CD14-positive monocyte (primary cell): ENCODE measurements around the gene CCDC167. TPM values are rescaled to one million over a fixed set of nuclear protein-coding genes. Genes with fewer than 3 reads are reported as not detected.

Experiments used
- DNase-seq, 3 donors: peaks; one replicate each; pipeline ENCODE4 v3.0.0-alpha.2; 2011 to 2022
- H2AFZ ChIP-seq: 2 replicates; pipeline ENCODE4 v1.6.0; 2012; ENCODE audit warnings: mild to moderate bottlenecking, low read depth, low read length, inconsistent platforms; ENCODE audit not compliant: insufficient read depth, poor library complexity, severe bottlenecking
- H3K27ac ChIP-seq, 2 donors: 1 replicate in 1 of 2; 2 replicates in 1 of 2; pipeline ENCODE4 v1.5.1; 2012 to 2013; ENCODE audit warnings: low read length in 2 of 2, control low read depth in 1 of 2, inconsistent platforms in 1 of 2, low read depth in 1 of 2, mild to moderate bottlenecking in 1 of 2
- H3K27me3 ChIP-seq, 2 donors: one replicate each; pipeline versions ENCODE4 v1.6.0 to v1.6.1; 2011 to 2013; ENCODE audit warnings: low read length in 2 of 2; ENCODE audit not compliant: control insufficient read depth in 2 of 2, insufficient read depth in 2 of 2
- H3K36me3 ChIP-seq, 2 donors: replicated peaks in 1 of 2; 1 replicate in 1 of 2; 2 replicates in 1 of 2; pipeline versions ENCODE4 v1.5.1 to v1.6.1; 2012 to 2013; ENCODE audit warnings: low read length in 2 of 2, control low read depth in 1 of 2, inconsistent platforms in 1 of 2, mild to moderate bottlenecking in 1 of 2; ENCODE audit not compliant: insufficient read depth in 2 of 2, control insufficient read depth in 1 of 2
- H3K4me1 ChIP-seq, 2 donors: 1 replicate in 1 of 2; 2 replicates in 1 of 2; pipeline versions ENCODE4 v1.5.1 to v1.6.1; 2012 to 2013; ENCODE audit warnings: low read length in 2 of 2, control low read depth in 1 of 2, inconsistent platforms in 1 of 2, mild to moderate bottlenecking in 1 of 2, moderate library complexity in 1 of 2; ENCODE audit not compliant: insufficient read depth in 2 of 2, control insufficient read depth in 1 of 2
- H3K4me2 ChIP-seq: replicated peaks from 2 replicates; pipeline ENCODE3; 2012; ENCODE audit warnings: low read length, moderate library complexity, mild to moderate bottlenecking; ENCODE audit not compliant: poor library complexity, severe bottlenecking; ENCODE audit errors: extremely low read depth
- H3K4me3 ChIP-seq, 3 experiments: fragments of 200-600 bp in 1 of 3; sonication (generic) in 1 of 3; replicated peaks in 1 of 3; 1 replicate in 2 of 3; 2 replicates in 1 of 3; pipeline ENCODE4 v1.5.1; 2011 to 2013; ENCODE audit warnings: low read length in 3 of 3, mild to moderate bottlenecking in 3 of 3, control low read depth in 2 of 3, low read depth in 2 of 3, inconsistent platforms in 1 of 3, moderate library complexity in 1 of 3
- H3K79me2 ChIP-seq: 2 replicates; pipeline ENCODE4 v1.6.0; 2012; ENCODE audit warnings: mild to moderate bottlenecking, control low read depth, inconsistent platforms, low read length, moderate library complexity; ENCODE audit not compliant: insufficient read depth
- H3K9ac ChIP-seq: 2 replicates; pipeline ENCODE4 v1.6.0; 2017; ENCODE audit warnings: low read length, mild to moderate bottlenecking; ENCODE audit not compliant: insufficient read depth, poor library complexity, severe bottlenecking
- H3K9me3 ChIP-seq, 2 donors: replicated peaks in 1 of 2; 1 replicate in 1 of 2; 2 replicates in 1 of 2; pipeline versions ENCODE4 v1.5.1 to v1.6.1; 2012 to 2013; ENCODE audit warnings: low read length in 2 of 2, control low read depth in 1 of 2; ENCODE audit not compliant: control insufficient read depth in 1 of 2, insufficient read depth in 1 of 2
- H4K20me1 ChIP-seq: 2 replicates; pipeline ENCODE4 v1.6.0; 2012; ENCODE audit warnings: mild to moderate bottlenecking, low read length, control low read depth, moderate library complexity; ENCODE audit not compliant: insufficient read depth
- H3K27ac Mint-ChIP-seq, 7 donors: one replicate each; pipeline ENCODE4 v1.8.0; 2020; ENCODE audit warnings: mild to moderate bottlenecking in 7 of 7, mixed read lengths in 7 of 7, moderate library complexity in 6 of 7, inconsistent platforms in 2 of 7
- H3K27me3 Mint-ChIP-seq, 3 donors: one replicate each; pipeline ENCODE4 v1.8.0; 2021 to 2022; ENCODE audit warnings: low read depth in 3 of 3, mild to moderate bottlenecking in 3 of 3, mixed read lengths in 3 of 3, moderate library complexity in 3 of 3, inconsistent platforms in 1 of 3
- H3K36me3 Mint-ChIP-seq, 2 donors: one replicate each; pipeline ENCODE4 v1.8.0; 2020; ENCODE audit warnings: mixed read lengths in 2 of 2, inconsistent platforms in 1 of 2, mild to moderate bottlenecking in 1 of 2
- H3K4me1 Mint-ChIP-seq: one replicate; pipeline ENCODE4 v1.8.0; 2020; ENCODE audit warnings: mild to moderate bottlenecking, mixed read lengths
- H3K4me3 Mint-ChIP-seq, 2 donors: one replicate each; pipeline ENCODE4 v1.8.0; 2020; ENCODE audit warnings: mild to moderate bottlenecking in 2 of 2, mixed read lengths in 2 of 2, moderate library complexity in 1 of 2
- H3K9me3 Mint-ChIP-seq, 7 donors: one replicate each; pipeline ENCODE4 v1.8.0; 2020 to 2022; ENCODE audit warnings: mixed read lengths in 7 of 7, mild to moderate bottlenecking in 6 of 7, moderate library complexity in 6 of 7, inconsistent platforms in 2 of 7
- WGBS: methylation state at CpG from one replicate; pipeline ENCODE4 v1.1.5; 2013; ENCODE audit warnings: missing lambda C conversion rate; ENCODE audit not compliant: insufficient coverage; 5-methylcytosine and 5-hydroxymethylcytosine counted together
- intact Hi-C, 2 donors: fragments of 100-400 bp; cut with micrococcal nuclease; formaldehyde crosslinking; loops; one replicate each; pipeline versions ENCODE4 v1.15.0 to v1.15.1; 2023
- polyA plus RNA-seq, 3 donors: library from polyadenylated mRNA; depleted of rRNA in 1 of 3; unstranded in 2 of 3; stranded (reverse) in 1 of 3; fragments of 300-500 nt in 2 of 3; fragments of >200 nt in 1 of 3; fragmentation: Illumina TruSeq in 2 of 3; gene quantifications; 1 replicate in 2 of 3; 2 replicates in 1 of 3; pipeline ENCODE4 v1.2.3, GENCODE V29; 2012 to 2021
- TF ChIP-seq, protein P1 (sequence below): fragments of 200-600 bp; IDR thresholded peaks from one replicate; pipeline ENCODE4 v1.8.0; 2022; ENCODE audit warnings: antibody characterized with exemption, mild to moderate bottlenecking

CCDC167 gene
- polyA plus RNA-seq, 3 donors: 12.5 to 22.9 (median 20.7) TPM

DNA sequence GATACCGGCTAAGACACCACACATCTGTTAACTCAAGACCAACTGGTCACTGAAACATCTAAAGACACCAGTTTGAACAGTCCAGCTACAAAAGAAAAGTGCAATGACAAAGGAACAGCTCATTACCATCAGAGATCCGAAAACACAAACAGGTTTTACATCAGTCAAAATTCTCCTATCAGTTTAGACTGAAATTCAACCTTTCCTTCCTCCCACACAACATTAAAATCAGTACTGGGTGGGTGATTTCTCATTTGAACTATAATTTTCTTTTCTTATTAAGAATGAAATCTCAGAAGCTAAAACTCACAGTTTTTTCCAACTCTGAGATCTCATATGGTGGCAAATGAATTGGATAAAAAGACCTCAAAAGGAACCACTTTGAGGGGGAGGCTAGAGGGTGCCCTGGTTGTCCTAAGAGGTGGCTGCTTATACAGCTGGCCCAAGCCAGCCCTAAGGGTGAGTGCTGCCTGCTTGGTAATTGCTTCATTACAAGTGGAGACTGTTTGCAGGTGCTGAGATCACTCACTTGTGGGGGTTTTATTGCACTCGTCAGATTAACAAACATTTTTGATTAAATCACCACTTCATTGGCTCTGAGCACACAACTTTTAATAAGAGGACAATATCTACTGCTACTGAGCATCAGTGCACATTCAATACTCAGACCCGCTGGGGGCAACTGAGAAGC lies 4.3 kb downstream of the CCDC167 start:
- intact Hi-C loops: no loop called here
- Mint-ChIP-seq H3K36me3 (peaks cover 0 to 4% of the 10 kb centered on the region in 2 donors), H3K4me1 (peaks cover 19% of the 10 kb centered on the region), H3K27ac (no peak overlapping the region), H3K27me3 (peaks cover 0 to 3% (median 2%) of the 10 kb centered on the region in 3 donors), H3K4me3 (no peak overlapping the region), H3K9me3 (no peaks in the 10 kb centered on the region)
- Histone ChIP-seq H3K79me2 (no peaks in the 10 kb centered on the region), H4K20me1 (no peaks in the 10 kb centered on the region), H3K9ac (no peak overlapping the region), H3K4me1 (peaks cover 7 to 15% of the 10 kb centered on the region in 2 donors), H3K27me3 (no peaks in the 10 kb centered on the region), H3K27ac (no peak overlapping the region), H3K4me2 (no peak overlapping the region), H3K4me3 (no peak overlapping the region), H3K9me3 (no peaks in the 10 kb centered on the region), H2AFZ (no peak overlapping the region), H3K36me3 (no peaks in the 10 kb centered on the region)
- whole genome bisulfite sequencing: 100% methylated on average over 1 of the region's 4 CpGs
- TF ChIP-seq, protein P1, sequence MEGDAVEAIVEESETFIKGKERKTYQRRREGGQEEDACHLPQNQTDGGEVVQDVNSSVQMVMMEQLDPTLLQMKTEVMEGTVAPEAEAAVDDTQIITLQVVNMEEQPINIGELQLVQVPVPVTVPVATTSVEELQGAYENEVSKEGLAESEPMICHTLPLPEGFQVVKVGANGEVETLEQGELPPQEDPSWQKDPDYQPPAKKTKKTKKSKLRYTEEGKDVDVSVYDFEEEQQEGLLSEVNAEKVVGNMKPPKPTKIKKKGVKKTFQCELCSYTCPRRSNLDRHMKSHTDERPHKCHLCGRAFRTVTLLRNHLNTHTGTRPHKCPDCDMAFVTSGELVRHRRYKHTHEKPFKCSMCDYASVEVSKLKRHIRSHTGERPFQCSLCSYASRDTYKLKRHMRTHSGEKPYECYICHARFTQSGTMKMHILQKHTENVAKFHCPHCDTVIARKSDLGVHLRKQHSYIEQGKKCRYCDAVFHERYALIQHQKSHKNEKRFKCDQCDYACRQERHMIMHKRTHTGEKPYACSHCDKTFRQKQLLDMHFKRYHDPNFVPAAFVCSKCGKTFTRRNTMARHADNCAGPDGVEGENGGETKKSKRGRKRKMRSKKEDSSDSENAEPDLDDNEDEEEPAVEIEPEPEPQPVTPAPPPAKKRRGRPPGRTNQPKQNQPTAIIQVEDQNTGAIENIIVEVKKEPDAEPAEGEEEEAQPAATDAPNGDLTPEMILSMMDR: no peak
- no peak for DNase-seq

DNA sequence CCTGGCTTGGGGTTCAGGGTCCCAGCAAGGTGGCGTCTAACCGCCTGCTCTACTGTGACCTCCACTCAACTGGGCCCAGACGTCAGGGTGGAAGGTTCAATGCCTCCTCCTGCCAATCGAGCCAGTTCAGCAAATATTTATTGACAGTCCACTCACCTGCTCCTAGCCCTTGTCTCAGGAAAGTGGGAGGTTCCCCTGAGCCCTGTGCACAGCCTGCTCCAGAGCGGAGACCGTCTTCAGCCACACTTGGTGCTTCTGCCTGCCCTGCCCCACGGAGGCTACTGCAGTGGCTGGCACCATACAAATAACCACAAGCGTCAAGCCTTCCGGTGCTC lies 6.1 kb downstream of the CCDC167 start:
- H3K27me3 Mint-ChIP-seq: peaks cover 0 to 3% (median 2%) of the 10 kb centered on the region in 3 donors
- H3K79me2 ChIP-seq: no peaks in the 10 kb centered on the region
- no peak overlapping the region for H3K4me2 ChIP-seq
- peaks cover 2% of the 10 kb centered on the region for H3K4me1 Mint-ChIP-seq
- no peak for DNase-seq
- no peak overlapping the region for H3K27ac Mint-ChIP-seq
- no peaks in the 10 kb centered on the region for H3K4me1 ChIP-seq
- no peaks in the 10 kb centered on the region for H3K9me3 ChIP-seq
- no peaks in the 10 kb centered on the region for H3K27me3 ChIP-seq
- H2AFZ ChIP-seq: no peak overlapping the region
- 96% methylated on average over 6 of the region's 9 CpGs for WGBS
- no peaks in the 10 kb centered on the region for H3K9me3 Mint-ChIP-seq
- H3K4me3 ChIP-seq: no peak overlapping the region
- peaks cover 0 to 4% of the 10 kb centered on the region in 2 donors for H3K36me3 Mint-ChIP-seq
- H3K27ac ChIP-seq: no peak overlapping the region
- no peaks in the 10 kb centered on the region for H4K20me1 ChIP-seq
- no peaks in the 10 kb centered on the region for H3K36me3 ChIP-seq
- no peak overlapping the region for H3K4me3 Mint-ChIP-seq
- intact Hi-C loops: no loop called here
- H3K9ac ChIP-seq: no peak overlapping the region
- TF ChIP-seq, protein P1: no peak
